Psoas muscle (tissue), 8 donors: Measurements from ENCODE around the gene ITGB5. TPM values are rescaled to one million over a fixed set of nuclear protein-coding genes. Genes with fewer than 3 reads are reported as not detected.

ENCODE experiments used
- ATAC-seq, 4 donors: fragments of 200-7000 bp; cut with Tn5 transposase; one replicate each; pipeline ENCODE4 v1.9.1; 2020; ENCODE audit warnings: moderate library complexity in 3 of 4, mild to moderate bottlenecking in 2 of 4
- DNase-seq, 2 donors: peaks; one replicate each; pipeline ENCODE4 v3.0.0-alpha.2; 2020
- H3K27ac ChIP-seq: fragments of 200-600 bp; one replicate; pipeline ENCODE4 v1.8.0; 2022
- H3K27me3 ChIP-seq, 3 donors: fragments of 200-600 bp in 1 of 3; one replicate each; pipeline versions ENCODE4 v1.6.1 to v1.8.0; 2013 to 2022; ENCODE audit warnings: low read length in 2 of 3, mild to moderate bottlenecking in 2 of 3, moderate library complexity in 1 of 3; ENCODE audit not compliant: insufficient read depth in 3 of 3
- H3K36me3 ChIP-seq, 2 donors: fragments of 200-600 bp in 1 of 2; one replicate each; pipeline versions ENCODE4 v1.6.1 to v1.8.0; 2013 to 2022; ENCODE audit warnings: low read depth in 1 of 2, mild to moderate bottlenecking in 1 of 2, moderate library complexity in 1 of 2; ENCODE audit not compliant: insufficient read depth in 1 of 2
- H3K4me1 ChIP-seq: fragments of 200-600 bp; one replicate; pipeline ENCODE4 v1.8.0; 2022
- H3K4me3 ChIP-seq: fragments of 200-600 bp; one replicate; pipeline ENCODE4 v1.8.0; 2022; ENCODE audit warnings: mild to moderate bottlenecking
- H3K9me3 ChIP-seq: fragments of 200-600 bp; one replicate; pipeline ENCODE4 v1.8.0; 2022
- WGBS, 3 donors: extraction: QIAGEN DNeasy Blood & Tissue Kit; methylation state at CpG; one replicate each; pipeline versions ENCODE4 v1.1.6 to v1.1.7; 2013; 5-methylcytosine and 5-hydroxymethylcytosine counted together
- intact Hi-C, 2 donors: fragments of 100-400 bp; cut with DNase I; formaldehyde crosslinking; loops; one replicate each; pipeline versions ENCODE4 v1.11.0 to v1.14.2; 2022
- polyA plus RNA-seq, 3 donors: library from polyadenylated mRNA; stranded (reverse); fragments of 200-250 nt; gene quantifications; one replicate each; pipeline ENCODE4 v1.2.3, GENCODE V29; 2013
- total RNA-seq, 4 donors: library from RNA; stranded (reverse); fragmentation: NEBNext Ultra II Directional in 2 of 4; extraction: Animal tissue kit (Norgen Biotek cat#: 25700) in 2 of 4; gene quantifications; one replicate each; pipeline versions ENCODE4 v1.2.1 to v1.2.4, GENCODE V29; 2021 to 2023
- TF ChIP-seq, protein P1 (sequence below): fragments of 200-600 bp; IDR thresholded peaks from one replicate; pipeline ENCODE4 v1.8.0; 2022; ENCODE audit warnings: antibody characterized with exemption
- donor health status: healthy with polysubstance abuse.
- donor health status: DM: no; HTN: no; CAD: no; lungs with moderate emphysema.
- donor health status: Bipolar disorder and iron deficiency.
- donor health status: healthy.
- donor health status: DM: yes; HTN: yes; CAD: no.
- donor health status: DM: no; HTN: no; CAD: no.
- donor health status: DM: no; HTN: no; CAD: no.
- donor health status: DM: yes; HTN: yes; CAD: no.

Gene ITGB5
- total and polyA plus RNA-seq, 7 donors: 19.3 to 61.5 (median 37.5) TPM

DNA sequence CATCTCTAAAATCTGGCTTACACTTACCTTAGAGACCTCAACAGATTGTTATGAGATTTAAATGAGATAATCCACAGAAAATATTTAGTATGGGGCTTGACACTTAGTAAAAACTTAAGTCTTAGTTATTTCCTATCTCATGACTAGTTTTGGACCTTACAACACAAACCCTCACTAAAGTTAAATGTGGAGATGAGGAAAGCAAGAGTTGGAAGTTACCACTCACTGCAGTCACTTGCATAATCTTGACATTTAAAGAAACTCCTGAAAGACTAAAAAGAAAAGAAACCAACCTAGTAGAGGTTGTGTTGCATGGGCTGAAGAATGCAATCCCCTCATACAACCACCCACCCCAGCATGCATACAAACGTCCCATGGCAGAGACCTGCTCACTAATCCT, 40.1 kb downstream of the ITGB5 start:
- Histone ChIP-seq H3K27ac (no peak overlapping the region), H3K27me3 (no peaks in the 10 kb centered on the region), H3K36me3 (peaks cover 0 to 25% of the 10 kb centered on the region in 2 donors), H3K4me3 (no peak overlapping the region), H3K9me3 (no peaks in the 10 kb centered on the region), H3K4me1 (peaks cover 27% of the 10 kb centered on the region)
- ATAC-seq (no peak), DNase-seq (no peak)
- intact Hi-C loops: no loop called here
- WGBS, 3 donors: 83 to 90% (median 88%) methylated on average over 1 of the region's 1 CpG
- TF ChIP-seq, protein P1, sequence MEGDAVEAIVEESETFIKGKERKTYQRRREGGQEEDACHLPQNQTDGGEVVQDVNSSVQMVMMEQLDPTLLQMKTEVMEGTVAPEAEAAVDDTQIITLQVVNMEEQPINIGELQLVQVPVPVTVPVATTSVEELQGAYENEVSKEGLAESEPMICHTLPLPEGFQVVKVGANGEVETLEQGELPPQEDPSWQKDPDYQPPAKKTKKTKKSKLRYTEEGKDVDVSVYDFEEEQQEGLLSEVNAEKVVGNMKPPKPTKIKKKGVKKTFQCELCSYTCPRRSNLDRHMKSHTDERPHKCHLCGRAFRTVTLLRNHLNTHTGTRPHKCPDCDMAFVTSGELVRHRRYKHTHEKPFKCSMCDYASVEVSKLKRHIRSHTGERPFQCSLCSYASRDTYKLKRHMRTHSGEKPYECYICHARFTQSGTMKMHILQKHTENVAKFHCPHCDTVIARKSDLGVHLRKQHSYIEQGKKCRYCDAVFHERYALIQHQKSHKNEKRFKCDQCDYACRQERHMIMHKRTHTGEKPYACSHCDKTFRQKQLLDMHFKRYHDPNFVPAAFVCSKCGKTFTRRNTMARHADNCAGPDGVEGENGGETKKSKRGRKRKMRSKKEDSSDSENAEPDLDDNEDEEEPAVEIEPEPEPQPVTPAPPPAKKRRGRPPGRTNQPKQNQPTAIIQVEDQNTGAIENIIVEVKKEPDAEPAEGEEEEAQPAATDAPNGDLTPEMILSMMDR: no peak

DNA sequence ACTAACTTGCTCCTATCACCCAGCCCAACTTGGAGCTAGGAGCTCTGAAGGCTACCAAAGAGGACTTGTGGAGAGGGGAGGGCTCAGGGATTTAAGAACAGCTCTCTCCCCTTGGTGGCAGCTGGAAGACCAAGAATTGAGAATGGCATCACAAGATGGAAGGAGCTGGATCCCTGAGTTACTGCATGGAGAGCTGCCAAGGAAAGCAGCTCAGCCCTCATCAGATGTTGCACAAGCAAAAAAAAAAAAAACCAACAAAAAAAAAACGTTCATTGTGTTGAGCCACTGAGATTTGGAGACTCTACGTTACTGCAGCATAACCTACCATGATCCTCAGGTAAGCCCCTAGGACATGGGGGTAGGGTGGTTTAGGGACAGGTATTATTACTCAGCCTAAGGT, 41.0 kb downstream of the ITGB5 start:
- H3K4me3 ChIP-seq: no peak overlapping the region
- peaks cover 0 to 33% of the 10 kb centered on the region in 2 donors for H3K36me3 ChIP-seq
- 45 to 53% (median 47%) methylated on average over 2 of the region's 2 CpGs for WGBS, 3 donors
- peaks cover 27% of the 10 kb centered on the region for H3K4me1 ChIP-seq
- no peaks in the 10 kb centered on the region for H3K27me3 ChIP-seq
- TF ChIP-seq, protein P1: no peak
- intact Hi-C loops: no loop called here
- peak in 1 of 4 donors; percentile 48 for ATAC-seq
- no peaks in the 10 kb centered on the region for H3K9me3 ChIP-seq
- H3K27ac ChIP-seq: peak overlapping the region; percentile 67
- DNase-seq: peak in 1 of 2 donors; percentile 26

DNA sequence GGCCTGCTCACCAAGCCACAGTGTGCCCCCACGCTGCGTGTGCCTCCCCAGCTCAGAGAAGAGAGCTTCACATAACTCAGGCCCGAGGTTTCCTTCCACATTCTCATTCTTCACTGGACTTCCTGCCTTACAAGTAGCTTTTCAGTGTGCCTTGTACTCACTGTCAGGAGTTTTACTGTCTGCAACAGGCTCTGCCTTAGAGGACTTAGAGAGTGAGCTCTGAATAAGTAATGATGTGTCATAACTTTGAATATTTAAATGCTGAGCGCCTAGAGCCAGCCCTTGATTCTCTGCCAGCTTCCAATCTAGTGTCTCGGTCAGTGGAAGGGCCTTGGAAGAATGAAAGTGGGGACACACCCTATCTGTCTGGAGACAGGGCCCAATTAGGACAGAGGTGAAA, 41.8 kb downstream of the ITGB5 start:
- H3K4me3 ChIP-seq: no peak overlapping the region
- DNase-seq (peak in 1 of 2 donors; percentile 53), ATAC-seq (peak; percentile 46 to 72 (median 64))
- peak overlapping the region; percentile 67 for H3K27ac ChIP-seq
- H3K27me3 ChIP-seq: no peaks in the 10 kb centered on the region
- H3K4me1 ChIP-seq: peaks cover 27% of the 10 kb centered on the region
- intact Hi-C loops: no loop called here
- TF ChIP-seq, protein P1: no peak
- H3K9me3 ChIP-seq: no peaks in the 10 kb centered on the region
- peaks cover 0 to 41% of the 10 kb centered on the region in 2 donors for H3K36me3 ChIP-seq
- 61 to 64% (median 62%) methylated on average over 5 of the region's 5 CpGs for WGBS, 3 donors

DNA sequence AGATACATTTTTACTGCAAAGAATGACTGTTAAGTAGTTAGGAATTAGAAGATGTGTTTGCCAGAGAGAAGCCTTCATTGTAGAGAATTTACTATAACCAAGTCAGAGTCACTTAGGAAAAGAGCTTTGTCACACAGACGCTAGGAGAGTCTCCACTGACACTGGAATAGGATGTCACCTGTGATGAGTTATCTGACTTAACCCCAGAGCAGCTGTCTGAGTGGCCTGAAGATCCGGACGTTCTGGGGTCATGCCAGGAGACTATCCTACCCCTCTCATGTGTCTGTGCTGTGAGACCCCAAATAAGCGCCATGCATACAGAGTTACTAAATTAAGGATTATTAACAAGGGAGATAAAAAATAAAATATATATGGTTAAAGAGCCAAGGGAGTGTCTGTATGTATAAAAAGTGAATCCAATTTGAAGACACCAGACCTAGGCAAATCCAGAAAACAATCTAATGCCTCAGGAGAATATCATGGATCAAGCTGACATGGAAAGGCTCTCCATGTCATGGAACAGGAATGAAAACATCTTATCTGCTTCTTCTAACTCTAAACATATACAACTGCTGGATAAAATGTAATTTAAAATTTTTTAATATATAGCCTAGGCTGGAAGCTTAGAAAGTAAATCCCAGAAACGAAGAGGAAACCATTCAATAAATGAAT, 43.5 kb downstream of the ITGB5 start:
- H3K27ac ChIP-seq: peak overlapping the region; percentile 62
- H3K4me1 ChIP-seq: peaks cover 27% of the 10 kb centered on the region
- DNase-seq (no peak), ATAC-seq (peak; percentile 67 to 90 (median 74))
- no peak overlapping the region for H3K4me3 ChIP-seq
- no peaks in the 10 kb centered on the region for H3K9me3 ChIP-seq
- no peaks in the 10 kb centered on the region for H3K27me3 ChIP-seq
- TF ChIP-seq, protein P1: no peak
- 39 to 51% (median 41%) methylated on average over 5 of the region's 5 CpGs for WGBS, 3 donors
- intact Hi-C loops: no loop called here
- peaks cover 0 to 46% of the 10 kb centered on the region in 2 donors for H3K36me3 ChIP-seq

DNA sequence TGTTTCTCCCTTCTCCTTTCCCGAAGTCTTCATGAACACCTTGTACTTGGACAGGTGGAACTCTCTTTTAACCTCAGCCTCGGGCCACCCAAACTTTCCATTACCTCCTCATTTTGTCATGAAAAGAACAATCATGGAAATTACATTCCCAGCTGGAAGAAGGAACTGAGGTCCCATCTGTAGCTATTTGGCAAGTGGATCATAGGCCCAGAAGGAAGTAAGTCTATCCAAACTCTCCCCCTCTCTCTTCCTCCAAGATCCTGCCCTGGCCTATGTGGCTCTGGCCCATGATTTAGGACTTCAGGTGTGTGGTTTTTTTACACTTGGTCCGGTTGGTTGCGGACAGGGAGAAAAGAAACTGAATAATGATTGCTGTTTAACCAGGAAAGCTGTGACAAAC, 44.1 kb downstream of the ITGB5 start:
- intact Hi-C loops: no loop called here
- TF ChIP-seq, protein P1: no peak
- ATAC-seq (no peak), DNase-seq (no peak)
- peak overlapping the region; percentile 62 for H3K27ac ChIP-seq
- no peak overlapping the region for H3K4me3 ChIP-seq
- H3K9me3 ChIP-seq: no peaks in the 10 kb centered on the region
- WGBS, 3 donors: 68 to 72% (median 70%) methylated on average over 4 of the region's 4 CpGs
- H3K36me3 ChIP-seq: peaks cover 0 to 40% of the 10 kb centered on the region in 2 donors
- H3K4me1 ChIP-seq: peaks cover 32% of the 10 kb centered on the region
- no peaks in the 10 kb centered on the region for H3K27me3 ChIP-seq
